ENCODE results near the gene DLGAP3. TPM values are rescaled to one million over a fixed set of nuclear protein-coding genes. Genes with fewer than 3 reads are reported as not detected.

Gene DLGAP3
- total RNA-seq, 1 donor from 2014 or later, result 0.26 TPM

- DNase-seq (ENCODE audit: low spot score), result no peak
These were observed 61.0 kb downstream of the DLGAP3 start for GRCh38 chr1:34868230-34869049.

GRCh38 chr1:34867415-34867814, 62.0 kb downstream of the DLGAP3 start:
- DNase-seq (ENCODE audit: low spot score), result no peak

GRCh38 chr1:34866762-34867109, 62.7 kb downstream of the DLGAP3 start:
- no peak for DNase-seq (ENCODE audit: low spot score)

- DNase-seq (ENCODE audit: low spot score), result peak; percentile 91
These were observed 63.3 kb downstream of the DLGAP3 start for GRCh38 chr1:34865981-34866761.

- DNase-seq (ENCODE audit: low spot score), result no peak
These were observed 63.9 kb downstream of the DLGAP3 start for GRCh38 chr1:34865573-34865972.

GRCh38 chr1:34864759-34865158, 64.7 kb downstream of the DLGAP3 start:
- DNase-seq (ENCODE audit: low spot score), result no peak

GRCh38 chr1:34863501-34863900, 65.9 kb downstream of the DLGAP3 start:
- DNase-seq (ENCODE audit: low spot score), result no peak

GRCh38 chr1:34859446-34860200, 69.8 kb downstream of the DLGAP3 start, which contains the start of gene SMIM12:
SMIM12 (minus strand) TSS chr1:34859749; CDS start chr1:34855977, 3,772 bp downstream.
- DNase-seq (ENCODE audit: low spot score), result peak; percentile 94

GRCh38 chr1:34858901-34859445, 70.5 kb downstream of the DLGAP3 start:
- no peak for DNase-seq (ENCODE audit: low spot score)

GRCh38 chr1:34856697-34857096, 72.8 kb downstream of the DLGAP3 start:
- DNase-seq (ENCODE audit: low spot score), result no peak

GRCh38 chr1:34852677-34853217, 76.7 kb downstream of the DLGAP3 start:
- DNase-seq (ENCODE audit: low spot score), result peak; percentile 91

GRCh38 chr1:34851431-34852105, 77.9 kb downstream of the DLGAP3 start:
- no peak for DNase-seq (ENCODE audit: low spot score)

GRCh38 chr1:34850382-34850781, 79.1 kb downstream of the DLGAP3 start:
- no peak for DNase-seq (ENCODE audit: low spot score)

GRCh38 chr1:34847094-34847493, 82.4 kb downstream of the DLGAP3 start:
- no peak for DNase-seq (ENCODE audit: low spot score)

- DNase-seq (ENCODE audit: low spot score), result no peak
These were observed 83.2 kb downstream of the DLGAP3 start for GRCh38 chr1:34846265-34846664.

GRCh38 chr1:34845131-34845901, 84.1 kb downstream of the DLGAP3 start:
- DNase-seq (ENCODE audit: low spot score), result no peak

GRCh38 chr1:34844252-34844634, 85.2 kb downstream of the DLGAP3 start:
- DNase-seq (ENCODE audit: low spot score), result no peak

GRCh38 chr1:34843392-34844251, 85.8 kb downstream of the DLGAP3 start:
- no peak for DNase-seq (ENCODE audit: low spot score)

GRCh38 chr1:34842952-34843371, 86.5 kb downstream of the DLGAP3 start:
- no peak for DNase-seq (ENCODE audit: low spot score)
